Endothelial cell of umbilical vein (primary cell): ENCODE measurements around the gene LCTL. TPM values are rescaled to one million over a fixed set of nuclear protein-coding genes. Genes with fewer than 3 reads are reported as not detected.

Experiments
- BruUV-seq: library from RNA; stranded (reverse); fragments of 400-500 nt; replicated peaks from 2 replicates; lab custom pipeline; 2021; lab: Mats Ljungman, UMichigan
- CTCF ChIA-PET: fragments of 300-600, 350-600 bp; sonication (Branson Sonifier 250); formaldehyde crosslinking; loops from one replicate; lab custom pipeline; 2021; ENCODE audit warnings: antibody characterized with exemption, inconsistent platforms; lab: Charles Lee
- POLR2A ChIA-PET: fragments of 300-600, 350-600 bp; sonication (Branson Sonifier 250); formaldehyde crosslinking; loops from one replicate; lab custom pipeline; 2021; ENCODE audit warnings: antibody characterized with exemption, inconsistent platforms; lab: Charles Lee
- DNase-seq: peaks from one replicate; pipeline ENCODE4 v3.0.0-alpha.2; 2011; ENCODE audit warnings: low read depth, low spot score
- FAIRE-seq: peaks from 2 replicates; lab custom pipeline; 2011; peaks lifted over from hg19 to GRCh38; lab: Jason Lieb, UNC
- H2AFZ ChIP-seq: 2 replicates; pipeline ENCODE4 v1.6.0; 2012; ENCODE audit warnings: low read depth, low read length, control low read depth, inconsistent platforms
- H3K27ac ChIP-seq: 2 replicates; pipeline ENCODE4 v1.5.1; 2011; ENCODE audit warnings: low read depth, mild to moderate bottlenecking, control low read depth, low read length, moderate library complexity; ENCODE audit not compliant: insufficient read depth
- H3K27me3 ChIP-seq, 2 experiments: 2 replicates each; pipeline versions ENCODE4 v1.6.0 to v1.6.1; 2011; ENCODE audit warnings: low read length in 2 of 2, mixed read lengths in 1 of 2; ENCODE audit not compliant: control insufficient read depth in 2 of 2, insufficient read depth in 2 of 2
- H3K36me3 ChIP-seq, 2 experiments: 2 replicates in 1 of 2; 3 replicates in 1 of 2; pipeline ENCODE4 v1.5.1; 2011; ENCODE audit warnings: low read length in 2 of 2, mild to moderate bottlenecking in 1 of 2, moderate library complexity in 1 of 2; ENCODE audit not compliant: control insufficient read depth in 2 of 2, insufficient read depth in 2 of 2; ENCODE audit errors: extremely low read depth in 1 of 2
- H3K4me1 ChIP-seq: 3 replicates; pipeline ENCODE4 v1.5.1; 2011; ENCODE audit warnings: mild to moderate bottlenecking, low read length; ENCODE audit not compliant: control insufficient read depth, insufficient read depth; ENCODE audit errors: extremely low read depth
- H3K4me2 ChIP-seq: 2 replicates; pipeline ENCODE4 v1.6.1; 2011; ENCODE audit warnings: low read length, control low read depth, mixed read lengths; ENCODE audit not compliant: insufficient read depth
- H3K4me3 ChIP-seq, 3 experiments: fragments of 200-600 bp in 1 of 3; sonication (generic), shearing (Covaris generic) in 1 of 3; replicated peaks in 1 of 3; 2 replicates each; pipeline ENCODE4 v1.5.1; 2011 to 2016; ENCODE audit warnings: control low read depth in 3 of 3, low read length in 3 of 3, mild to moderate bottlenecking in 2 of 3, inconsistent platforms in 1 of 3, low read depth in 1 of 3, moderate library complexity in 1 of 3; ENCODE audit not compliant: insufficient read depth in 1 of 3
- H3K79me2 ChIP-seq: 2 replicates; pipeline ENCODE4 v1.6.0; 2012; ENCODE audit warnings: low read length, inconsistent platforms; ENCODE audit not compliant: control insufficient read depth, insufficient read depth
- H3K9ac ChIP-seq: replicated peaks from 2 replicates; pipeline ENCODE3; 2011; ENCODE audit warnings: low read length, control low read depth; ENCODE audit not compliant: insufficient read depth; ENCODE audit errors: extremely low read depth
- H3K9me1 ChIP-seq: replicated peaks from 3 replicates; pipeline ENCODE4 v1.6.0; 2011; ENCODE audit warnings: mild to moderate bottlenecking, low read length; ENCODE audit not compliant: control insufficient read depth, insufficient read depth; ENCODE audit errors: extremely low read depth
- H3K9me3 ChIP-seq: replicated peaks from 2 replicates; pipeline ENCODE4 v1.5.1; 2012; ENCODE audit warnings: low read length, inconsistent platforms; ENCODE audit not compliant: control insufficient read depth, insufficient read depth
- H4K20me1 ChIP-seq: replicated peaks from 2 replicates; pipeline ENCODE3; 2011; ENCODE audit warnings: mild to moderate bottlenecking, low read length; ENCODE audit not compliant: control insufficient read depth, insufficient read depth; ENCODE audit errors: extremely low read depth
- EZH2 ChIP-seq: IDR thresholded peaks from 2 replicates; pipeline ENCODE4 v1.6.1; 2012; ENCODE audit warnings: borderline replicate concordance, low read depth, mild to moderate bottlenecking, moderate library complexity, low read length, inconsistent platforms; ENCODE audit not compliant: severe bottlenecking
- FOS ChIP-seq: IDR thresholded peaks from 2 replicates; pipeline ENCODE4 v1.6.1; 2011; ENCODE audit warnings: mild to moderate bottlenecking, low read length, moderate library complexity, borderline replicate concordance; ENCODE audit not compliant: insufficient read depth
- GATA2 ChIP-seq: IDR thresholded peaks from 2 replicates; pipeline ENCODE4 v1.7.0; 2011; ENCODE audit warnings: low read depth, mild to moderate bottlenecking, moderate library complexity, mixed read lengths, low read length; ENCODE audit not compliant: insufficient read length, insufficient read depth
- JUN ChIP-seq: IDR thresholded peaks from 2 replicates; pipeline ENCODE4 v1.6.1; 2011; ENCODE audit warnings: borderline replicate concordance, low read depth; ENCODE audit not compliant: insufficient read length, insufficient read depth
- MYC ChIP-seq: IDR thresholded peaks from one replicate; pipeline ENCODE4 v1.6.1; 2011; ENCODE audit warnings: mild to moderate bottlenecking, low read depth, low read length
- POLR2A ChIP-seq: IDR thresholded peaks from 2 replicates; pipeline ENCODE4 v1.6.1; 2012; ENCODE audit warnings: low read depth, mild to moderate bottlenecking, control low read depth, low read length
- POLR2AphosphoS5 ChIP-seq: IDR thresholded peaks from 2 replicates; pipeline ENCODE4 v1.6.1; 2012; ENCODE audit warnings: low read depth, mild to moderate bottlenecking, control low read depth, low read length, moderate library complexity; ENCODE audit not compliant: insufficient read depth
- dilution Hi-C: fragments of 300-500 bp; cut with MboI; formaldehyde crosslinking; loops from one replicate; pipeline ENCODE4 v1.15.0; 2019; ENCODE audit warnings: low sequenced_read_pairs; ENCODE audit not compliant: extremely low pct_ligation_motif_present
- intact Hi-C: fragments of 100-400 bp; cut with micrococcal nuclease; formaldehyde crosslinking; loops from one replicate; pipeline ENCODE4 v1.10.0; 2022
- polyA plus RNA-seq, 4 experiments: library from polyadenylated mRNA; depleted of rRNA in 3 of 4; stranded (reverse) in 3 of 4; unstranded in 1 of 4; fragments of >200 nt; gene quantifications; 2 replicates each; pipeline versions ENCODE4 v1.2.1 to v1.2.3, GENCODE V29; 2011 to 2012; ENCODE audit warnings: missing spikeins in 1 of 4
- total RNA-seq: library from RNA; stranded (reverse); gene quantifications from 2 replicates; pipeline ENCODE4 v1.2.3, GENCODE V29; 2021
- TF ChIP-seq, protein P1 (sequence below), 2 donors: IDR thresholded peaks; 1 replicate in 1 of 2; 2 replicates in 1 of 2; pipeline ENCODE4 v1.5.1; 2011; ENCODE audit warnings: low read length in 2 of 2, mild to moderate bottlenecking in 2 of 2, moderate library complexity in 2 of 2, control low read depth in 1 of 2, inconsistent platforms in 1 of 2, low read depth in 1 of 2; ENCODE audit not compliant: insufficient read depth in 1 of 2; ENCODE audit errors: extremely low read depth in 1 of 2
- TF ChIP-seq, protein P2 (sequence below): IDR thresholded peaks from 2 replicates; pipeline ENCODE4 v1.6.1; 2011; ENCODE audit not compliant: insufficient read depth, insufficient read length

LCTL gene
- total and polyA plus RNA-seq, 2 donors (not counting 3 experiments of a cell fraction or from before 2014, with no cell fraction given): 0.04 TPM; not detected in 1

- intact Hi-C loops: no loop called here
- H3K79me2 ChIP-seq: no peaks in the 10 kb centered on the region
- dilution Hi-C loops: no loop called here
- CTCF ChIA-PET: interaction anchor here (2.3 kb wide), 1 partner anchor 260 kb away, joined by 9 read pairs; no protein-coding TSS in a partner anchor
- H3K27me3 ChIP-seq: no peaks in the 10 kb centered on the region
- H3K9me1 ChIP-seq: no peaks in the 10 kb centered on the region
- DNase-seq: no peak
- no peak overlapping the region for H3K4me2 ChIP-seq
- no peaks in the 10 kb centered on the region for H3K9me3 ChIP-seq
- H3K36me3 ChIP-seq: no peaks in the 10 kb centered on the region
- H2AFZ ChIP-seq: no peak overlapping the region
- no peaks in the 10 kb centered on the region for H3K4me1 ChIP-seq
- POLR2A ChIA-PET: no interaction called here
- TF ChIP-seq GATA2: no peak
- TF ChIP-seq EZH2: no peak
- TF ChIP-seq, protein P1, sequence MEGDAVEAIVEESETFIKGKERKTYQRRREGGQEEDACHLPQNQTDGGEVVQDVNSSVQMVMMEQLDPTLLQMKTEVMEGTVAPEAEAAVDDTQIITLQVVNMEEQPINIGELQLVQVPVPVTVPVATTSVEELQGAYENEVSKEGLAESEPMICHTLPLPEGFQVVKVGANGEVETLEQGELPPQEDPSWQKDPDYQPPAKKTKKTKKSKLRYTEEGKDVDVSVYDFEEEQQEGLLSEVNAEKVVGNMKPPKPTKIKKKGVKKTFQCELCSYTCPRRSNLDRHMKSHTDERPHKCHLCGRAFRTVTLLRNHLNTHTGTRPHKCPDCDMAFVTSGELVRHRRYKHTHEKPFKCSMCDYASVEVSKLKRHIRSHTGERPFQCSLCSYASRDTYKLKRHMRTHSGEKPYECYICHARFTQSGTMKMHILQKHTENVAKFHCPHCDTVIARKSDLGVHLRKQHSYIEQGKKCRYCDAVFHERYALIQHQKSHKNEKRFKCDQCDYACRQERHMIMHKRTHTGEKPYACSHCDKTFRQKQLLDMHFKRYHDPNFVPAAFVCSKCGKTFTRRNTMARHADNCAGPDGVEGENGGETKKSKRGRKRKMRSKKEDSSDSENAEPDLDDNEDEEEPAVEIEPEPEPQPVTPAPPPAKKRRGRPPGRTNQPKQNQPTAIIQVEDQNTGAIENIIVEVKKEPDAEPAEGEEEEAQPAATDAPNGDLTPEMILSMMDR (IDR thresholded peaks at IDR 0.05; ENCODE audit: extremely low read depth in 1 of 2, insufficient read depth in 1 of 2, low read depth in 1 of 2, low read length in 2 of 2): no peak
- no peak for TF ChIP-seq POLR2AphosphoS5
- no peak for TF ChIP-seq FOS
- TF ChIP-seq MYC: no peak
- TF ChIP-seq JUN: no peak
- TF ChIP-seq, protein P2, sequence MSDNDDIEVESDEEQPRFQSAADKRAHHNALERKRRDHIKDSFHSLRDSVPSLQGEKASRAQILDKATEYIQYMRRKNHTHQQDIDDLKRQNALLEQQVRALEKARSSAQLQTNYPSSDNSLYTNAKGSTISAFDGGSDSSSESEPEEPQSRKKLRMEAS: no peak
- TF ChIP-seq POLR2A: no peak
- no peaks in the 10 kb centered on the region for H4K20me1 ChIP-seq
- H3K9ac ChIP-seq: no peak overlapping the region
- H3K27ac ChIP-seq: no peak overlapping the region
- no peak for FAIRE-seq
- no TSS peak for BruUV-seq
- H3K4me3 ChIP-seq: no peak overlapping the region
Measured at GRCh38 chr15:66591322-66591862, 25.6 kb upstream of the LCTL start.
